ENCODE results near the gene SEPTIN3. TPM values are rescaled to one million over a fixed set of nuclear protein-coding genes. Genes with fewer than 3 reads are reported as not detected.

SEPTIN3 gene
- total RNA-seq, 1 donor from 2014 or later: 0.51 TPM

DNA sequence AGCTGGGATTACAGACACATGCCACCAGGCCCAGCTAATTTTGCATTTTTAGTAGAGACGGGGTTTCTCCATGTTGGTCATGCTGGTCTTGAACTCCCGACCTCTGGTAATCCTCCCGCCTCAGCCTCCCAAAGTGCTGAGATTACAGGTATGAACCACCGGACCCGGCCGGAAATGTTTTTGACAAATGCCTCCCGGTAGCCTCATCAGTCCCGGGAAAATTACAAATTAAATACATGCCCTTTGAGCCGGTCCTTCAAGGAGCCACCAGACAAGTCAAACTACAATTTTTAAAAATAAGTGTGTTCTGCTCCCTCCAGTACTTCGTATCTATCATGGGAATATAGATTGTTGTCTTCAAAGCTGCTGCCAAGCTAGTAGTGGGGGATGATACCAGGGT lies 46.9 kb downstream of the SEPTIN3 start:
- no peak for DNase-seq

DNA sequence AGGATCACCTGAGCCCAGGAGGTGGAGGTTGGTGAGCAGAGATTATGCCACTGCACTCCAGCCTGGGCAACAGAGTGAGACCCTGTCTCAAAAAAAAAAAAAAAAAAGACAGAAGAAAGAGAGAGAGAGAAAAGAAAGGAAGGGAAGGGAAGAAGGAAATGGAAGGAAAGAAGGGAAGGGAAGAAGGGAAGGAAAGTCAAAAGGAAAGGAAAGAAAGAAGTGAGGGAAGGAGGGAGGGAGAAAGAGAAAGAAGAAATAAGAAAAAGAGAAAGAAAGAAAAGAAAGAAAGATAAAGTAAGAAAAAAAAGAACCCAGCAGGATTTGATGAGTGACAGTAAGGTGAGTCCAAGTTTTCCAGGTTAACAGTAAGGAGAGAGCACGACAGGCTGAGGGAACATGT lies 49.0 kb downstream of the SEPTIN3 start:
- no peak for DNase-seq

Other genes starting within 250 kb of the SEPTIN3 start
- 16.5 TPM for gene CCDC134, start 168.8 kb upstream of the SEPTIN3 start, total RNA-seq
- 47.6 TPM for gene SREBF2, start 136.3 kb upstream of the SEPTIN3 start, total RNA-seq
- not detected for gene SHISA8, start 54.4 kb upstream of the SEPTIN3 start, total RNA-seq
- gene TNFRSF13C, start 42.6 kb upstream of the SEPTIN3 start, total RNA-seq: 1.0 TPM
- 6.1 TPM for gene CENPM, start 22.3 kb upstream of the SEPTIN3 start, total RNA-seq
- gene WBP2NL, start 29.3 kb downstream of the SEPTIN3 start, total RNA-seq: 2.8 TPM
- 27.1 TPM for gene NAGA, start 101.4 kb downstream of the SEPTIN3 start, total RNA-seq
- 18.6 TPM for gene PHETA2, start 104.8 kb downstream of the SEPTIN3 start, total RNA-seq
- gene SMDT1, start 110.3 kb downstream of the SEPTIN3 start, total RNA-seq: 31.1 TPM
- 68.3 TPM for gene NDUFA6, start 121.3 kb downstream of the SEPTIN3 start, total RNA-seq
- 0.41 TPM for gene CYP2D6, start 161.4 kb downstream of the SEPTIN3 start, total RNA-seq